Upper lobe of left lung (tissue), 6 donors: Measurements from ENCODE around the gene SPATA33. TPM values are rescaled to one million over a fixed set of nuclear protein-coding genes. Genes with fewer than 3 reads are reported as not detected.

ENCODE experiments used
- ATAC-seq, 2 donors: fragments of 200-7000 bp; cut with Tn5 transposase; one replicate each; pipeline ENCODE4 v1.9.1; 2022; ENCODE audit warnings: mild to moderate bottlenecking in 2 of 2, moderate library complexity in 2 of 2; ENCODE audit not compliant: low FRiP score in 2 of 2
- DNase-seq, 2 donors: peaks; one replicate each; pipeline ENCODE4 v3.0.0-alpha.2; 2019 to 2020
- H3K27ac ChIP-seq, 4 donors: fragments of 200-600 bp; sonication (generic); one replicate each; pipeline ENCODE4 v1.5.1; 2016 to 2019
- H3K27me3 ChIP-seq, 4 donors: fragments of 200-600 bp; sonication (generic); one replicate each; pipeline ENCODE4 v1.5.1; 2017 to 2019
- H3K36me3 ChIP-seq, 4 donors: fragments of 200-600 bp; sonication (generic); one replicate each; pipeline ENCODE4 v1.5.1; 2016 to 2019
- H3K4me1 ChIP-seq, 4 donors: fragments of 200-600 bp; sonication (generic); one replicate each; pipeline ENCODE4 v1.5.1; 2018 to 2019
- H3K4me3 ChIP-seq, 4 donors: fragments of 200-600 bp; sonication (generic); one replicate each; pipeline ENCODE4 v1.5.1; 2017 to 2019; ENCODE audit warnings: mild to moderate bottlenecking in 2 of 4, moderate library complexity in 1 of 4
- H3K9me3 ChIP-seq, 4 donors: fragments of 200-600 bp; sonication (generic); one replicate each; pipeline ENCODE4 v1.5.1; 2018 to 2019
- CTCF ChIP-seq, 6 experiments: fragments of 450-650 bp in 4 of 6; fragments of 200-600 bp in 2 of 6; sonication (generic) in 2 of 6; IDR thresholded peaks; one replicate each; pipeline ENCODE4 v1.5.1; 2016 to 2019; ENCODE audit warnings: antibody characterized with exemption in 6 of 6
- EP300 ChIP-seq, 4 donors: sonication (generic); formaldehyde crosslinking; IDR thresholded peaks; one replicate each; pipeline ENCODE4 v1.5.1; 2017; ENCODE audit warnings: antibody characterized with exemption in 4 of 4, control low read depth in 2 of 4
- POLR2A ChIP-seq, 4 donors: fragments of 450-650 bp; IDR thresholded peaks; one replicate each; pipeline ENCODE4 v1.5.1; 2016 to 2017; ENCODE audit warnings: antibody characterized with exemption in 4 of 4, mild to moderate bottlenecking in 2 of 4
- POLR2AphosphoS5 ChIP-seq, 2 donors: sonication (generic); formaldehyde crosslinking; IDR thresholded peaks; one replicate each; pipeline ENCODE4 v1.5.1; 2017; ENCODE audit warnings: antibody characterized with exemption in 2 of 2
- WGBS, 2 donors: methylation state at CpG; one replicate each; pipeline ENCODE4 v1.1.5; 2017 to 2018; 5-methylcytosine and 5-hydroxymethylcytosine counted together
- total RNA-seq, 6 donors: library from RNA; depleted of rRNA in 4 of 6; stranded (reverse); fragments of >200 nt in 4 of 6; gene quantifications; one replicate each; pipeline versions ENCODE4 v1.1.0 to v1.2.1, GENCODE V29; 2016 to 2021
- donor health status: DM: no; HTN: no; CAD: no; lungs with moderate emphysema.
- donor health status: DM: no; HTN: yes; CAD: no; lungs with severe emphysema.

Gene SPATA33
- total RNA-seq, 6 donors from 2014 or later = 5.8 to 22.0 (median 8.8) TPM

- peaks cover 10 to 20% (median 12%) of the 10 kb centered on the region in 4 donors for H3K4me1 ChIP-seq
Measured at GRCh38 chr16:89685916-89686315, 28.3 kb downstream of the SPATA33 start.

GRCh38 chr16:89686520-89687091 is 29.0 kb downstream of the SPATA33 start, which contains the start of gene CDK10:
Gene CDK10, plus strand, starts transcription at chr16:89686689. Its CDS starts 22 bp downstream, at chr16:89686711.
- peak; percentile 89 to 95 for ATAC-seq
- H3K27ac ChIP-seq = peak within 1 kb of the TSS; percentile 80 to 91 (median 86)

More at GRCh38 chr16:89685916-89686315, 28.3 kb downstream of the SPATA33 start:
- no peak for TF ChIP-seq EP300 (IDR thresholded peaks at IDR 0.05)
- TF ChIP-seq POLR2A (IDR thresholded peaks at IDR 0.05) = no peak
- no peak for TF ChIP-seq POLR2AphosphoS5 (IDR thresholded peaks at IDR 0.05)
- TF ChIP-seq CTCF (IDR thresholded peaks at IDR 0.05) = no peak
- Histone ChIP-seq H3K36me3 (peaks cover 0 to 9% (median 6%) of the 10 kb centered on the region in 4 donors), H3K9me3 (no peaks in the 10 kb centered on the region), H3K27me3 (no peaks in the 10 kb centered on the region), H3K27ac (no peak overlapping the region), H3K4me3 (peak overlapping the region in 3 of 4 donors; percentile 71 to 95 (median 72))
- WGBS, 2 donors = 64% methylated on average over 1 of the region's 1 CpG; no CpG with 5 or more reads in 1 of the 2 donors
- no peak for DNase-seq
- no peak for ATAC-seq

GRCh38 chr16:89687092-89687940 is 29.7 kb downstream of the SPATA33 start:
- no peaks in the 10 kb centered on the region for H3K9me3 ChIP-seq
- WGBS, 2 donors = 13 to 30% methylated on average over 19 to 37 of the region's 42 CpGs
- H3K27me3 ChIP-seq = no peaks in the 10 kb centered on the region
- H3K36me3 ChIP-seq = peaks cover 5 to 23% (median 19%) of the 10 kb centered on the region in 4 donors
- peak overlapping the region; percentile 80 to 91 (median 86) for H3K27ac ChIP-seq
- H3K4me1 ChIP-seq = peaks cover 10 to 20% (median 12%) of the 10 kb centered on the region in 4 donors
- ATAC-seq = peak; percentile 25 to 68
- DNase-seq = peak in 1 of 2 donors; percentile 43
- TF ChIP-seq CTCF (IDR thresholded peaks at IDR 0.05) = no peak
- TF ChIP-seq EP300 (IDR thresholded peaks at IDR 0.05) = no peak
- TF ChIP-seq POLR2A (IDR thresholded peaks at IDR 0.05) = no peak
- TF ChIP-seq POLR2AphosphoS5 (IDR thresholded peaks at IDR 0.05) = no peak
- peak overlapping the region; percentile 71 to 95 (median 84) for H3K4me3 ChIP-seq

More at GRCh38 chr16:89686520-89687091, 29.0 kb downstream of the SPATA33 start, which contains the start of gene CDK10:
- Histone ChIP-seq H3K4me1 (peaks cover 10 to 20% (median 12%) of the 10 kb centered on the region in 4 donors), H3K36me3 (peaks cover 0 to 16% (median 12%) of the 10 kb centered on the region in 4 donors), H3K27me3 (no peaks in the 10 kb centered on the region), H3K4me3 (peak within 1 kb of the TSS; percentile 71 to 95 (median 84)), H3K9me3 (no peaks in the 10 kb centered on the region)
- TF ChIP-seq CTCF (IDR thresholded peaks at IDR 0.05) (peak in 2 of 6 experiments; percentile 21 to 39), EP300 (IDR thresholded peaks at IDR 0.05) (no peak), POLR2AphosphoS5 (IDR thresholded peaks at IDR 0.05) (peak; percentile 68 to 83), POLR2A (IDR thresholded peaks at IDR 0.05) (peak in 3 of 4 donors; percentile 23 to 92 (median 65))
- 2% methylated on average over 40 of the region's 67 CpGs; no CpG with 5 or more reads in 1 of the 2 donors for WGBS, 2 donors
- DNase-seq = peak; percentile 89 to 98

- ATAC-seq (no peak), DNase-seq (no peak)
- H3K4me3 ChIP-seq = no peak overlapping the region
- peaks cover 10 to 20% (median 12%) of the 10 kb centered on the region in 4 donors for H3K4me1 ChIP-seq
- peaks cover 5 to 34% (median 28%) of the 10 kb centered on the region in 4 donors for H3K36me3 ChIP-seq
- no peaks in the 10 kb centered on the region for H3K27me3 ChIP-seq
- TF ChIP-seq CTCF (IDR thresholded peaks at IDR 0.05) = no peak
- TF ChIP-seq POLR2A (IDR thresholded peaks at IDR 0.05) = no peak
- no peak for TF ChIP-seq EP300 (IDR thresholded peaks at IDR 0.05)
- TF ChIP-seq POLR2AphosphoS5 (IDR thresholded peaks at IDR 0.05) = no peak
- 92 to 93% methylated on average over 5 of the region's 5 CpGs for WGBS, 2 donors
- no peak overlapping the region for H3K27ac ChIP-seq
- no peaks in the 10 kb centered on the region for H3K9me3 ChIP-seq
Measured at GRCh38 chr16:89688395-89688794, 30.8 kb downstream of the SPATA33 start.
